OCI-LY3 (cell line): Measurements from ENCODE around the gene LGALS9B.
"Not testable (repeated sequence)": the region's sequence is repeated elsewhere in the genome, so short reads cannot be mapped to it uniquely, and the experiment has no call there.

ENCODE experiments used
- H2AFZ ChIP-seq: fragments of 200-600, 300-600 bp; shearing (Covaris generic); 2 replicates; pipeline ENCODE4 v1.6.0; 2014; ENCODE audit warnings: antibody characterized with exemption, low read depth, low read length
- H3K27ac ChIP-seq: fragments of 200-600, 300-600 bp; sonication (generic); 2 replicates; pipeline ENCODE4 v1.5.1; 2014; ENCODE audit warnings: mild to moderate bottlenecking, low read length, moderate library complexity, mixed read lengths
- H3K27me3 ChIP-seq: fragments of 200-600, 300-600 bp; sonication (generic); 2 replicates; pipeline ENCODE4 v1.6.1; 2014; ENCODE audit warnings: low read depth, low read length, mixed read lengths
- H3K36me3 ChIP-seq: fragments of 200-600, 300-600 bp; sonication (generic); replicated peaks from 2 replicates; pipeline ENCODE3; 2014; ENCODE audit warnings: low read depth, low read length, mixed read lengths
- H3K4me1 ChIP-seq: fragments of 300-600, 200-600 bp; sonication (generic); 2 replicates; pipeline ENCODE4 v1.6.1; 2014; ENCODE audit warnings: low read length, mixed read lengths
- H3K4me2 ChIP-seq: fragments of 200-600, 300-600 bp; sonication (generic); 2 replicates; pipeline ENCODE4 v1.6.1; 2014; ENCODE audit warnings: low read length, mixed read lengths
- H3K4me3 ChIP-seq: fragments of 300-600, 200-600 bp; sonication (generic); 2 replicates; pipeline ENCODE4 v1.5.1; 2014; ENCODE audit warnings: antibody characterized with exemption, mild to moderate bottlenecking, low read length, moderate library complexity
- H3K79me2 ChIP-seq: fragments of 300-600, 200-600 bp; shearing (Covaris generic); 2 replicates; pipeline ENCODE4 v1.6.1; 2014; ENCODE audit warnings: mild to moderate bottlenecking, low read length, mixed read lengths
- H3K9ac ChIP-seq: fragments of 300-600, 200-600 bp; shearing (Covaris generic); 2 replicates; pipeline ENCODE4 v1.6.0; 2014; ENCODE audit warnings: mild to moderate bottlenecking, low read length, moderate library complexity
- H3K9me3 ChIP-seq: fragments of 200-600, 300-600 bp; shearing (Covaris generic); 2 replicates; pipeline ENCODE4 v1.6.1; 2014; ENCODE audit warnings: low read length, mixed read lengths; ENCODE audit not compliant: insufficient read depth
- H4K20me1 ChIP-seq: fragments of 200-600, 300-600 bp; sonication (generic); 2 replicates; pipeline ENCODE4 v1.6.1; 2016; ENCODE audit warnings: low read length, mixed read lengths; ENCODE audit not compliant: insufficient read depth

Gene LGALS9B

DNA sequence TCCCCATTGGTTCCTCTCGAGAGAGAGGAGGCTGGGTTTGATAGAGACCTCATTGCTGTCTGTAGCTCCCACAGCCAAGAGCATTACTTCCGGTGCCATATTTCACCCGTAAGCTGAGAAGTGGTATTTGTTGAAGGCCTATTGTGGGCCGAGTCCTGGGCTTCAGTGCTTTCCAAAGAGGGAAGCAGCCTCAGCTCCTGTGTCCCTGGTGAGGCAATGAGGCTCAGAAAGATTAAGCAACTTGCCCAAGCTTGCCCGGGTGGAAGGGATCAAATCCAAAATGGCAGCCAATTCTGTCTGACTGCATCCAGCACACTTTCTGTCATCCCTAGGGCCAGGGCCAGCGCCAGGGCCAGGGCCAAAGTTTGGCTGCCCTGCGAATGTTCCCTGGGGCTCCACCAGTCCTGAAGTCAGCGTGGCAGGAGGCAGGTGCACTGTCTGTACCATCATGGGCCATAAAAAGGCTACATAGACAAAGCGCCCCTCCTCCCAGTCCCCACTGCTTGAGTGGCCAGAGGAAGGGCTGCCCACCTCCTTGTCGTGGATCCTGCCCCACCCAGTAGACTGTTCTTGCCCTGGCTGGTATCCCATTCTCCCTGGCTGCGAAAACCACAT is 13.4 kb downstream of the LGALS9B start:
- not testable (repeated sequence) for H3K36me3 ChIP-seq, H3K4me3 ChIP-seq, H3K9me3 ChIP-seq, H3K27ac ChIP-seq, H3K27me3 ChIP-seq, H4K20me1 ChIP-seq, H3K9ac ChIP-seq, H3K79me2 ChIP-seq, H2AFZ ChIP-seq, H3K4me2 ChIP-seq, H3K4me1 ChIP-seq

GRCh38 chr17:20450852-20451251 is 16.5 kb downstream of the LGALS9B start:
- not testable (repeated sequence) for H3K4me3 ChIP-seq, H3K4me1 ChIP-seq, H3K27me3 ChIP-seq, H3K4me2 ChIP-seq, H3K9me3 ChIP-seq, H3K36me3 ChIP-seq, H3K9ac ChIP-seq, H2AFZ ChIP-seq, H3K79me2 ChIP-seq, H4K20me1 ChIP-seq, H3K27ac ChIP-seq

DNA sequence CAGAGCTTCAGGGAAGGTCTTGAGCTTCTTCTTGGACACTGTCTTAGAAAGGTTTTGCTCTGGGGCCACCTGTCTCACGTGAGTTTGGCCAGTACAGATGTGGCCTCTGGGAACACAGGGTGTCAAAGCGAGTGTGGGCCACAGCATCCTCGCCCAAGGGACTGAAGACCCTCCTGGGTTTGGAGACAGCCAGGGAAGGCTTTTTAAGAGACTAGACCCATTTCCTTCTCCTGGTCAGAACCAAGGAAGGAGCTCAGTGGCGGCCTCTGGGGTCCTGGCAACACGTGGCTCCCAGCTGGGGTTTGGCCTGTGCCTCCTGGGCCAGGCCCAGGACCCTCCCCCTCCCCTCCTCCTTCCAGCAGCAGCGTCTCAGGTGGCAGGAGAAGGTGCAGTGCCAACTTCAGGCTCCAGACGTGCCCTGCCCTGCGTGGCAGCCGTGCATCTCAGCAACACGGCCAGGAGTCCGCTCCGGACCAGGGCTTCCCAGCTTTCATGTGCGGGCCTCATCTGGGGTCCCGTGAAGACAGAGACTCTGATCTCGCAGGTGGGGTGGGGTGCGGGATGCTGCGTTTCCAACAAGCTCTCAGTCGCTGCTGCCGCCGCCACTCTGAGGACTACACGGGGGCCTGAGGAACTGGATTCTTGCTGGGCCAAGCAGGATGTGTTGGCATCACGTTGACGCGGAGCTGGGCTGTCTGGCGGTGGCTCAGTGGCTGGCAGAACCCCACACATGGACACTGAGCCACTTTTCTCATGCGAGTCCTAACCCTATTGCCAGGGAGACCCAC is 19.6 kb downstream of the LGALS9B start:
- H3K9me3 ChIP-seq, H3K36me3 ChIP-seq, H4K20me1 ChIP-seq, H3K4me2 ChIP-seq, H3K79me2 ChIP-seq, H3K27me3 ChIP-seq, H3K4me1 ChIP-seq, H2AFZ ChIP-seq, H3K4me3 ChIP-seq, H3K9ac ChIP-seq, H3K27ac ChIP-seq: not testable (repeated sequence)

- not testable (repeated sequence) for H3K79me2 ChIP-seq, H2AFZ ChIP-seq
These were observed 20.4 kb downstream of the LGALS9B start for GRCh38 chr17:20446895-20447294.

DNA sequence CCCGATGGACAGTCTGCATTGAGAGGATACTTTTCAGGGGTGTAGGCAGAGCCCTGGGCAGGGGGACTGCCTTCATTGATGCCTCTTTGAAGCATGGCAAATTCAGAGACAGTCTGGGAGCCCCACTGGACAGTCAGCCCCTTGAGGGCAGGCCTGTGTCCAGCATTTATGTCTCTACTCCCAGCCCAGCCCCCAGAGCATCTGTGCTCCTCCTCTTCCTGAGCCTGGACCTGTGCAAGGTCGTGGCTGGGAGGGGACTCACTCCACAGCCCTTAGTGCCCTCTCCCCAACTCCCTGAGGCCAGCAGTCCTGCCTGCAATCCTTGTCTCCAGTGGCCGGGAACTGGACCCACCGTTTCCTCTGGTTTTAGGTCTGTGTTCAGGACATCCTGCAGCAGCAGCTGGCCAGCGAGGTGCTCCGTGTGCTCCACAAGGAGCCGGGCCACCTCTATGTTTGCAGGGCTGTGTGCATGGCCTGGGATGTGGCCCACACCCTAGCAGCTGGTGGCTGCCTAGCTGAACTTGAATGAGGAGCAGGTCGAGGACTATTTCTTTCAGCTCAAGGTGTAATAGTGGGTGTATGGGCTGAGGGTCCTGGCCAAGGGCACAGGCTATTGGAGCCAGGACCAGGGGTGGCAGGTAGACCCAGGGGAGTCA is 22.6 kb downstream of the LGALS9B start:
- not testable (repeated sequence) for H3K36me3 ChIP-seq, H3K9me3 ChIP-seq, H4K20me1 ChIP-seq, H3K9ac ChIP-seq, H3K4me2 ChIP-seq, H3K4me3 ChIP-seq, H3K4me1 ChIP-seq, H3K27ac ChIP-seq, H3K79me2 ChIP-seq, H2AFZ ChIP-seq, H3K27me3 ChIP-seq

More at GRCh38 chr17:20446895-20447294, 20.4 kb downstream of the LGALS9B start:
- H3K9me3 ChIP-seq, H3K4me3 ChIP-seq, H4K20me1 ChIP-seq, H3K27ac ChIP-seq, H3K27me3 ChIP-seq, H3K4me1 ChIP-seq, H3K36me3 ChIP-seq, H3K4me2 ChIP-seq, H3K9ac ChIP-seq: not testable (repeated sequence)

GRCh38 chr17:20444173-20444572 is 23.2 kb downstream of the LGALS9B start:
- H3K79me2 ChIP-seq, H3K36me3 ChIP-seq, H4K20me1 ChIP-seq, H3K9ac ChIP-seq, H3K27me3 ChIP-seq, H3K27ac ChIP-seq, H3K9me3 ChIP-seq, H3K4me3 ChIP-seq, H3K4me1 ChIP-seq, H2AFZ ChIP-seq, H3K4me2 ChIP-seq: not testable (repeated sequence)

DNA sequence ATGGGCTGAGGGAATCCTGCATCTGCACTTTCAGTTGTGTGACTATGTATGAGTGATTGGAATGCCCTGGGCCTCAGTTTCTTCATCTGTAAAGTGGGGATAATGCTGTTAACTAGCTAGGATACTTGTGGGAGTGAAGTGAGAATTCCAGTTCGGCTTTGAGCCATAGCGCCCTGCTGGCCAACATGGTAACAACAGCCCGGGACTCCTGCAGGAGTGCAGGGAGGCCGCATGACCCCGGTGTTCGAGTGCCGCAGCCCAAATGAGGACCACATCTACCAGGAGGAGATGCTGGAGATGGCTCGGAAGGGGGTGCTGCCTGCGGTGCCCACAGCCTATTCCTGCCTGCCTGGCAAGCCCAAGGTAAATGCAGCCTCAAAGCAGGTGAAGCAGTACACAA is 23.7 kb downstream of the LGALS9B start:
- H3K27me3 ChIP-seq, H3K27ac ChIP-seq, H3K9ac ChIP-seq, H4K20me1 ChIP-seq, H2AFZ ChIP-seq, H3K4me3 ChIP-seq, H3K4me1 ChIP-seq, H3K9me3 ChIP-seq, H3K79me2 ChIP-seq, H3K36me3 ChIP-seq, H3K4me2 ChIP-seq: not testable (repeated sequence)

GRCh38 chr17:20440665-20441064 is 26.7 kb downstream of the LGALS9B start:
- H3K27me3 ChIP-seq, H3K4me1 ChIP-seq, H3K36me3 ChIP-seq, H3K9me3 ChIP-seq, H3K4me2 ChIP-seq, H4K20me1 ChIP-seq, H3K4me3 ChIP-seq, H2AFZ ChIP-seq, H3K9ac ChIP-seq, H3K79me2 ChIP-seq, H3K27ac ChIP-seq: not testable (repeated sequence)

DNA sequence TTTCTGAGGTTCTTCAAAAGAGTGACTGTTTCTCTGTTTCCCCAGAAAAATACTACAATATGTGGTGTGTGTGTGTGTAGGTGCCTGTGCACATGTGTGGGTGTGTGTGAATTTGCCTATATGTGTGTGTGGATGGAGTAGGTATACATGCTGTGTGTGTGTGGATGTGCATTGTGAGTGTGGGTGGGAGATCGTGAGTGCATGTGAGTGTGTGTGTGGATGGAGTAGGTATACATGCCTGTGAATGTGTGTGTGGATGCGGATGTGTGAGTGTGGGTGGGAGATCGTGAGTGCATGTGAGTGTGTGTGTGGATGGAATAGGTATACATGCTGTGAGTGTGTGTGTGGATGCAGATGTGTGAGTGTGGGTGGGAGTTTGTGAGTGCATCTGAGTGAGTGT is 32.2 kb downstream of the LGALS9B start:
- not testable (repeated sequence) for H3K27ac ChIP-seq, H2AFZ ChIP-seq, H3K27me3 ChIP-seq, H3K9ac ChIP-seq, H3K4me1 ChIP-seq, H4K20me1 ChIP-seq, H3K36me3 ChIP-seq, H3K4me2 ChIP-seq, H3K79me2 ChIP-seq, H3K4me3 ChIP-seq, H3K9me3 ChIP-seq
